ENCODE results near the gene GARIN5B. TPM values are rescaled to one million over a fixed set of nuclear protein-coding genes. Genes with fewer than 3 reads are reported as not detected.
"Not testable (repeated sequence)": the region's sequence is repeated elsewhere in the genome, so short reads cannot be mapped to it uniquely, and the experiment has no call there.

GARIN5B gene
- total RNA-seq, 1 experiment from 2014 or later = not detected

DNA sequence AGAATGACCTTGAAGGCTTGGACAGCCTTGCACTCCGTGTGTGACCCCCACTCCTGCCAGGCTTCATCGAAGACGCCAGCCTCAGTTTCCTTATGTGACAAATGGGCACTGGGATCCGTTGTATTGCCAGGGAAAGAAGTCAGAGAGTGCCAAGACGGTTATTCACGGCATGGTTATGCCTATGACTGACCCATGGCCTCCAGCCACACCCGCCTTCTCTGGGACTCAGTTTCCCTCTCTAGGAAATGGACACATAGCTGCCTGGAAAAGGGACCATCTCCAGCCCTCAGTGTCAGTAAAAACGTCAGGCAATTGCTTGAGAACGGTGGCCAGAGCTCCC is 45.4 kb upstream of the GARIN5B start:
- Histone ChIP-seq H3K36me3 (ENCODE audit: low read depth, low read length) (peaks cover 27% of the 10 kb centered on the region), H4K20me1 (ENCODE audit: low read length) (peaks cover 29% of the 10 kb centered on the region), H2AFZ (ENCODE audit: low read length) (peak overlapping the region; percentile 74), H3K27ac (ENCODE audit: low read length) (peak overlapping the region; percentile 57), H3F3A (ENCODE audit: low read length, unreplicated experiment) (no peaks in the 10 kb centered on the region), H3K9me3 (ENCODE audit: low read length) (no peaks in the 10 kb centered on the region), H3K4me1 (ENCODE audit: insufficient read depth, low read length) (peaks cover 20% of the 10 kb centered on the region), H3K4me2 (ENCODE audit: low read length) (peak overlapping the region; percentile 97), H3K9ac (ENCODE audit: low read length) (peak overlapping the region; percentile 28; the same call in 1 of the 2 replicates), H3K9me2 (replicated peaks; ENCODE audit: low read length) (no peaks in the 10 kb centered on the region), H3K4me3 (ENCODE audit: low read length) (0 out of 2 replicates have a peak overlapping the region, but pooled peaks have one; percentile 19), H3K27me3 (ENCODE audit: low read length) (no peaks in the 10 kb centered on the region), H3K79me2 (ENCODE audit: low read length) (peaks cover 38% of the 10 kb centered on the region)
- DNase-seq (no peak), ATAC-seq (no peak)
- TSS peak; percentile 92 for BruUV-seq (replicated peaks)
- TF ChIP-seq EZH2phosphoT487 (IDR thresholded peaks at IDR 0.05; ENCODE audit: borderline replicate concordance, low read length) (no peak), EZH2 (IDR thresholded peaks at IDR 0.05; ENCODE audit: low read length, unreplicated experiment) (no peak), CTCF (conservative IDR thresholded peaks at IDR 0.05; ENCODE audit: low read depth, low read length) (no peak)
- CTCF ChIA-PET = no interaction called here
- intact Hi-C loops (cut with micrococcal nuclease) = no loop called here
- POLR2A ChIA-PET (ENCODE audit: unreplicated experiment) = no interaction called here

- TF ChIP-seq CTCF (conservative IDR thresholded peaks at IDR 0.05; ENCODE audit: low read depth, low read length) (no peak), EZH2 (IDR thresholded peaks at IDR 0.05; ENCODE audit: low read length, unreplicated experiment) (no peak), EZH2phosphoT487 (IDR thresholded peaks at IDR 0.05; ENCODE audit: borderline replicate concordance, low read length) (no peak)
- peak overlapping the region; percentile 93 for H3K27ac ChIP-seq (ENCODE audit: low read length)
- H3K9me3 ChIP-seq (ENCODE audit: low read length) = no peaks in the 10 kb centered on the region
- ATAC-seq (peak; percentile 93), DNase-seq (peak; percentile 99)
- intact Hi-C loops (cut with micrococcal nuclease) = no loop called here
- H3K4me2 ChIP-seq (ENCODE audit: low read length) = peak overlapping the region; percentile 97
- H3K79me2 ChIP-seq (ENCODE audit: low read length) = peaks cover 43% of the 10 kb centered on the region
- peak overlapping the region; percentile 95 for H3K9ac ChIP-seq (ENCODE audit: low read length)
- peaks cover 20% of the 10 kb centered on the region for H3K4me1 ChIP-seq (ENCODE audit: insufficient read depth, low read length)
- peak overlapping the region; percentile 74 for H2AFZ ChIP-seq (ENCODE audit: low read length)
- CTCF ChIA-PET = interaction anchor here (0.5 kb wide), 1 partner anchor 53 kb away, joined by 3 read pairs; no protein-coding TSS in a partner anchor
- H3F3A ChIP-seq (ENCODE audit: low read length, unreplicated experiment) = peaks cover 2% of the 10 kb centered on the region
- H4K20me1 ChIP-seq (ENCODE audit: low read length) = peaks cover 34% of the 10 kb centered on the region
- no TSS peak for BruUV-seq (replicated peaks)
- H3K4me3 ChIP-seq (ENCODE audit: low read length) = peak overlapping the region; percentile 79
- H3K36me3 ChIP-seq (ENCODE audit: low read depth, low read length) = peaks cover 32% of the 10 kb centered on the region
- no peaks in the 10 kb centered on the region for H3K9me2 ChIP-seq (replicated peaks; ENCODE audit: low read length)
- no peaks in the 10 kb centered on the region for H3K27me3 ChIP-seq (ENCODE audit: low read length)
- POLR2A ChIA-PET (ENCODE audit: unreplicated experiment) = interaction anchor here (0.6 to 1.1 kb wide), 4 partner anchors 17 to 77 kb away, joined by 4 to 14 read pairs (median 7); partner anchors contain the start of genes KMT5C and NAT14
Observed at GRCh38 chr19:55407800-55408532, 44.9 kb upstream of the GARIN5B start.

DNA sequence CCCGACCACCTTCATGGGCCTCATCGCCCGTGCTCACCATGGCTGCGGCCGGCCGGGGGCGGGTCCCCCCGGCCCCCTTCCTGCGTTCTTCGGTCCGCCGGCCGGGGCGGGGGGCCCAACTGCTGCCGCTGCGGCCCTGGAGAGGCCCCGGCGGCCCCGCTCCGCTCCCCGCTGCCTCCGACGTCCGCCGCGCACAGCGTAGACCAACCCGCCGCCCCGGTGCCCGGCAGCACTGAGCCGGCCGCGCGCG is 44.4 kb upstream of the GARIN5B start, which contains the start of gene UBE2S:
Gene UBE2S, minus strand, starts transcription at position 239 of the 250 bp plus-strand sequence. Its CDS starts 199 bp downstream, at position 40.
- ATAC-seq; H3F3A ChIP-seq (ENCODE audit: low read length, unreplicated experiment); H3K9me3 ChIP-seq (ENCODE audit: low read length); H3K27me3 ChIP-seq (ENCODE audit: low read length); intact Hi-C loops (cut with micrococcal nuclease); DNase-seq; BruUV-seq (replicated peaks); H3K9me2 ChIP-seq (replicated peaks; ENCODE audit: low read length): not testable (repeated sequence)
- ChIA-PET POLR2A (ENCODE audit: unreplicated experiment) (interaction anchor here (0.6 to 1.1 kb wide), 4 partner anchors 16 to 77 kb away, joined by 4 to 14 read pairs (median 7); partner anchors contain the start of genes KMT5C and NAT14), CTCF (interaction anchor here (0.5 kb wide), 1 partner anchor 53 kb away, joined by 3 read pairs; no protein-coding TSS in a partner anchor)
- peaks cover 20% of the 10 kb centered on the region for H3K4me1 ChIP-seq (ENCODE audit: insufficient read depth, low read length)
- peaks cover 48% of the 10 kb centered on the region for H3K79me2 ChIP-seq (ENCODE audit: low read length)
- peak within 1 kb of the TSS; percentile 79 for H3K4me3 ChIP-seq (ENCODE audit: low read length)
- peak within 1 kb of the TSS; percentile 97 for H3K4me2 ChIP-seq (ENCODE audit: low read length)
- peaks cover 37% of the 10 kb centered on the region for H3K36me3 ChIP-seq (ENCODE audit: low read depth, low read length)
- peak within 1 kb of the TSS; percentile 74 for H2AFZ ChIP-seq (ENCODE audit: low read length)
- peak within 1 kb of the TSS; percentile 95 for H3K9ac ChIP-seq (ENCODE audit: low read length)
- peaks cover 39% of the 10 kb centered on the region for H4K20me1 ChIP-seq (ENCODE audit: low read length)
- peak within 1 kb of the TSS; percentile 93 for H3K27ac ChIP-seq (ENCODE audit: low read length)

All from PC-3 (cell line).